HG03521 (cell line): ENCODE measurements around the gene USP51.
A peak's percentile ranks its signal among the peaks of the same experiment; 100 is the strongest.
"Not testable (repeated sequence)": the region's sequence is repeated elsewhere in the genome, so short reads cannot be mapped to it uniquely, and the experiment has no call there.

Source experiments
- ATAC-seq: cut with Tn5 transposase; IDR thresholded peaks from one replicate; pipeline ENCODE4 v1.9.1; 2021; ENCODE audit warnings: mild to moderate bottlenecking, moderate library complexity; ENCODE audit not compliant: unreplicated experiment

The USP51 gene

GRCh38 chrX:55465791-55466190, 23.9 kb downstream of the USP51 start:
- ATAC-seq = not testable (repeated sequence)

DNA sequence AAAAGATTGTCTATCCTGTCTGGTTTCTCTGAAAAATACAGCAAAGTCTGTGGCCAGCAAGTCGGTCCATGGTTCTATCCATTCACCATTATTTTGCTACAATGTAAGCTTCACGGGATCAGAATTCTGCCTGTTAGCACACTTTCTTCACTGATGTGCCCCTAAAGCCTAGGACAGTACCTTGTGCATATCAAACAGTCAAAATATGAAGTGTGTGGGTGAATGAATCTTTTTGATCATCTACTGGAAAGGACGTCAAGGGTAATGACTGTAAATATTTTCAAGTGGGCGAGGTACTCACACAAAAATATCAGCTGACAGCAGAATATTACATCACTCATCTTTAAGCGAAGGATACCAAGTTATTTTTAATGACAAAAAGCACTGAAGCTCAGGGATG, 24.5 kb downstream of the USP51 start:
- not testable (repeated sequence) for ATAC-seq

DNA sequence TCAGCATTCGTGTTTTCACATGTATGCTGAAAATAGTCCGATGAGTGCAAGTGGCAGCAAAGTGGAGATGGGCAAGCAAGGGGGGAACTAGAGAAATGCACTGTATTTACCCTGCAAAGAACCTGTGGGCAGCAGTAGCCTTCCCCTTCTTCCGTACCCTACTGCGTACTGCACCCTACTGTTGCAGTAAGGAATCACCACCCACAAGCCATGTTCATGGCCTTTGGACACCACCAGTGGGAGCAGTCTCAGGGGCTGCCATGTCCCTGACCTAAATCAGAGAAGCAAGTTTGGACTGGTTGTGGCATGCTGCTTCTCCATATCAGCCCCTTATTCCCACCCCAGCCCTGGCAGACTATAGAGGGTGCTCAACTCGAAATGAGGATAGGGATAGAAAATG, 25.6 kb downstream of the USP51 start:
- not testable (repeated sequence) for ATAC-seq

- not testable (repeated sequence) for ATAC-seq
Observed at GRCh38 chrX:55459926-55460325, 29.7 kb downstream of the USP51 start.

GRCh38 chrX:55459426-55459825, 30.2 kb downstream of the USP51 start:
- not testable (repeated sequence) for ATAC-seq

GRCh38 chrX:55455708-55456107, 33.9 kb downstream of the USP51 start:
- not testable (repeated sequence) for ATAC-seq

- ATAC-seq = no peak
Observed at GRCh38 chrX:55452833-55453124, 36.9 kb downstream of the USP51 start.

GRCh38 chrX:55451990-55452832, 37.4 kb downstream of the USP51 start, which contains the start of gene MAGEH1:
Gene MAGEH1, plus strand, starts transcription at chrX:55452127. Its CDS starts 248 bp downstream, at chrX:55452375.
- peak; percentile 96 for ATAC-seq

- peak; percentile 3 for ATAC-seq
Observed at GRCh38 chrX:55451626-55451989, 38.0 kb downstream of the USP51 start.

- no peak for ATAC-seq
Observed at GRCh38 chrX:55451141-55451540, 38.5 kb downstream of the USP51 start.

DNA sequence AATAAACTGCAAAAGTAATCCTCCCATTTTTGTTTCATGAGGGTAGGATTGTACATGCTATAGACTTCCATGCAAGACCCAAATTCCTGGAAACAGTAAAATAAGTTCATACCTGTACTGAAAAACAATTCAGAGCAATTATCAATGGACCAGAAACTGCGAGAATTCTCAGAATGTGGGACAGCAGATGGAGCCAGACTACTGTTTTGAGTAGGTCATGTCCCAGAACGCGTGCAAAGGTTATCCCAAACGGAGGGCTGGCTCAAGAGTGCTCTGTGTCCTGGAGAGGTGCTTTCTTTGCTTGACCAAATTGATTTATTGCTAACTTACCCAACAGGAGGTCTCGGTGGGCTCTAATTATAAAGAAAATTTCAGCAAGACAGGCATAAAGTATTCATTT, 39.4 kb downstream of the USP51 start:
- ATAC-seq = no peak

DNA sequence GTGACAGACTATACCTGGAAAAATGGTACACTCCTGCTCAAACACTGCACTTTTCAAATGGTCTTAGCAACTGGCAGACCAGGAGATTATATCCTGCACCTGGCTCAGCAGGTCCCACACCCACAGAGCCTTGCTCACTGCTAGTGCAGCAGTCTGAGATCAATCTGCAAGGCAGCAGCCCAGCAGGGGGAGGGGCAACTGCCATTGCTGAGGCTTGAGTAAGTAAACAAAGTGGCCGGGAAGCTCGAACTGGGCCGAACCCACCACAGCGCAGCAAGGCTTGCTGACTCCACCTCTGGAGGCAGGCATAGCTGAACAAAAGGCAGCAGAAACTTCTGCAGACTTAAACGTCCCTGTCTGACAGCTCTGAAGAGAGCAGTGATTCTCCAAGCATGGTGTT, 46.2 kb downstream of the USP51 start:
- not testable (repeated sequence) for ATAC-seq
